Liver (tissue), 9 donors: Measurements from ENCODE around the gene ROMO1. TPM values are rescaled to one million over a fixed set of nuclear protein-coding genes. Genes with fewer than 3 reads are reported as not detected.
"Not testable (repeated sequence)": the region's sequence is repeated elsewhere in the genome, so short reads cannot be mapped to it uniquely, and the experiment has no call there.

Source experiments
- DNase-seq: peaks from one replicate; pipeline ENCODE4 v3.0.0-alpha.2; 2017; ENCODE audit warnings: low spot score
- H3K27ac ChIP-seq, 2 donors: one replicate each; pipeline ENCODE4 v1.7.0; 2013; ENCODE audit warnings: inconsistent platforms in 2 of 2, low read length in 2 of 2, control low read depth in 1 of 2, low read depth in 1 of 2, mild to moderate bottlenecking in 1 of 2
- H3K27me3 ChIP-seq, 4 donors: one replicate each; pipeline versions ENCODE4 v1.6.1 to v1.7.0; 2013; ENCODE audit warnings: low read length in 3 of 4, inconsistent platforms in 1 of 4, mild to moderate bottlenecking in 1 of 4, moderate library complexity in 1 of 4; ENCODE audit not compliant: control insufficient read depth in 4 of 4, insufficient read depth in 4 of 4
- H3K36me3 ChIP-seq, 4 donors: one replicate each; pipeline versions ENCODE4 v1.6.1 to v1.7.0; 2013; ENCODE audit warnings: low read length in 3 of 4, mild to moderate bottlenecking in 3 of 4, low read depth in 1 of 4, moderate library complexity in 1 of 4; ENCODE audit not compliant: control insufficient read depth in 4 of 4, insufficient read depth in 3 of 4
- H3K4me1 ChIP-seq, 4 donors: one replicate each; pipeline versions ENCODE4 v1.6.1 to v1.7.0; 2013; ENCODE audit warnings: low read length in 3 of 4, mild to moderate bottlenecking in 3 of 4, moderate library complexity in 1 of 4; ENCODE audit not compliant: control insufficient read depth in 4 of 4, insufficient read depth in 4 of 4
- H3K4me3 ChIP-seq, 3 donors: one replicate each; pipeline versions ENCODE4 v1.6.1 to v1.7.0; 2013; ENCODE audit warnings: low read length in 3 of 3, control low read depth in 1 of 3, low read depth in 1 of 3, mild to moderate bottlenecking in 1 of 3
- H3K9ac ChIP-seq, 2 donors: one replicate each; pipeline ENCODE4 v1.7.0; 2013; ENCODE audit warnings: low read length in 2 of 2, mild to moderate bottlenecking in 2 of 2, moderate library complexity in 2 of 2, control low read depth in 1 of 2, low read depth in 1 of 2
- H3K9me3 ChIP-seq, 4 donors: one replicate each; pipeline versions ENCODE4 v1.6.1 to v1.7.0; 2013; ENCODE audit warnings: low read length in 3 of 4; ENCODE audit not compliant: control insufficient read depth in 4 of 4
- FOXA1 ChIP-seq: IDR thresholded peaks from 2 replicates; pipeline ENCODE4 v1.6.1; 2016; ENCODE audit warnings: antibody characterized with exemption
- HNF4A ChIP-seq, 2 donors: conservative IDR thresholded peaks; 2 replicates each; pipeline ENCODE4 v1.6.1; 2016; ENCODE audit warnings: antibody characterized with exemption in 2 of 2, mild to moderate bottlenecking in 2 of 2
- HNF4G ChIP-seq: IDR thresholded peaks from 2 replicates; pipeline ENCODE4 v1.6.1; 2016; ENCODE audit warnings: antibody characterized with exemption
- MAX ChIP-seq: IDR thresholded peaks from 2 replicates; pipeline ENCODE4 v1.6.1; 2016; ENCODE audit warnings: antibody characterized with exemption
- NR2F2 ChIP-seq: IDR thresholded peaks from 2 replicates; pipeline ENCODE4 v1.6.1; 2016; ENCODE audit warnings: antibody characterized with exemption
- RAD21 ChIP-seq, 2 donors: IDR thresholded peaks; 2 replicates each; pipeline ENCODE4 v1.6.1; 2016; ENCODE audit warnings: antibody characterized with exemption in 2 of 2, mild to moderate bottlenecking in 2 of 2
- RXRA ChIP-seq, 2 donors: IDR thresholded peaks; 2 replicates each; pipeline ENCODE4 v1.6.1; 2017 to 2018; ENCODE audit warnings: antibody characterized with exemption in 2 of 2, mild to moderate bottlenecking in 1 of 2
- YY1 ChIP-seq: IDR thresholded peaks from 2 replicates; pipeline ENCODE4 v1.6.1; 2016; ENCODE audit warnings: antibody characterized with exemption, mild to moderate bottlenecking
- WGBS: extraction: QIAGEN DNeasy Blood & Tissue Kit; methylation state at CpG from one replicate; pipeline ENCODE4 v1.1.7; 2013; 5-methylcytosine and 5-hydroxymethylcytosine counted together
- polyA plus RNA-seq, 2 donors: library from polyadenylated mRNA; stranded (reverse) in 1 of 2; unstranded in 1 of 2; fragments of 200-250 nt in 1 of 2; fragments of >200 nt in 1 of 2; fragmentation: Nextera tagmentation in 1 of 2; extraction: Ambion mirVana in 1 of 2; gene quantifications; one replicate each; pipeline versions ENCODE4 v1.2.1 to v1.2.3, GENCODE V29; 2013 to 2015
- total RNA-seq, 2 donors: library from RNA; depleted of rRNA; stranded (reverse); fragments of >200 nt; gene quantifications; one replicate each; pipeline ENCODE4 v1.2.3, GENCODE V29; 2014
- TF ChIP-seq, protein P1 (sequence below): IDR thresholded peaks from 2 replicates; pipeline ENCODE4 v1.6.1; 2016; ENCODE audit warnings: antibody characterized with exemption, mild to moderate bottlenecking
- TF ChIP-seq, protein P2 (sequence below): IDR thresholded peaks from 2 replicates; pipeline ENCODE4 v1.6.1; 2016; ENCODE audit warnings: antibody characterized with exemption
- donor health status: healthy.
- donor health status: healthy.
- donor health status: healthy.
- donor health status: healthy.
- donor health status: healthy.

The ROMO1 gene
- total and polyA plus RNA-seq, 4 donors: 68.4 to 359 (median 147) TPM

DNA sequence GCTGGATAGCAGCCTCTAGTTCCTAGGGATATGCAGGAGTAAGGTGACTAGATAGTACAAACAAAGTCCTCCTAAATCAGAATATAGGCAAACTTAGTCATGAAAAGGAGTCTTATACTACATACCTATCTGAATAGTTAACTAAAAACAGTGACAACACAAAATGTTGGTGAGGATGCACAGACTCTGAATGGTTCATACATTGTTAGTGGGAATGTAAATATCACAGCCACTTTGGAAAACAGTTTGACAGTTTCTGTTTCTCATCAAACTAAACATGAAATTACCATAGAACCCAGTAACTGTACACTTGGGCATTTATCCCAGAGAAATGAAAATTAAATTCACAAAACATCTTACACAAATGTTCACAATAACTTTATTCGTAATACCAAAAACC is 17.2 kb upstream of the ROMO1 start:
- no peak overlapping the region for H3K9ac ChIP-seq
- H3K27ac ChIP-seq: no peak overlapping the region
- TF ChIP-seq MAX: no peak
- TF ChIP-seq, protein P1, sequence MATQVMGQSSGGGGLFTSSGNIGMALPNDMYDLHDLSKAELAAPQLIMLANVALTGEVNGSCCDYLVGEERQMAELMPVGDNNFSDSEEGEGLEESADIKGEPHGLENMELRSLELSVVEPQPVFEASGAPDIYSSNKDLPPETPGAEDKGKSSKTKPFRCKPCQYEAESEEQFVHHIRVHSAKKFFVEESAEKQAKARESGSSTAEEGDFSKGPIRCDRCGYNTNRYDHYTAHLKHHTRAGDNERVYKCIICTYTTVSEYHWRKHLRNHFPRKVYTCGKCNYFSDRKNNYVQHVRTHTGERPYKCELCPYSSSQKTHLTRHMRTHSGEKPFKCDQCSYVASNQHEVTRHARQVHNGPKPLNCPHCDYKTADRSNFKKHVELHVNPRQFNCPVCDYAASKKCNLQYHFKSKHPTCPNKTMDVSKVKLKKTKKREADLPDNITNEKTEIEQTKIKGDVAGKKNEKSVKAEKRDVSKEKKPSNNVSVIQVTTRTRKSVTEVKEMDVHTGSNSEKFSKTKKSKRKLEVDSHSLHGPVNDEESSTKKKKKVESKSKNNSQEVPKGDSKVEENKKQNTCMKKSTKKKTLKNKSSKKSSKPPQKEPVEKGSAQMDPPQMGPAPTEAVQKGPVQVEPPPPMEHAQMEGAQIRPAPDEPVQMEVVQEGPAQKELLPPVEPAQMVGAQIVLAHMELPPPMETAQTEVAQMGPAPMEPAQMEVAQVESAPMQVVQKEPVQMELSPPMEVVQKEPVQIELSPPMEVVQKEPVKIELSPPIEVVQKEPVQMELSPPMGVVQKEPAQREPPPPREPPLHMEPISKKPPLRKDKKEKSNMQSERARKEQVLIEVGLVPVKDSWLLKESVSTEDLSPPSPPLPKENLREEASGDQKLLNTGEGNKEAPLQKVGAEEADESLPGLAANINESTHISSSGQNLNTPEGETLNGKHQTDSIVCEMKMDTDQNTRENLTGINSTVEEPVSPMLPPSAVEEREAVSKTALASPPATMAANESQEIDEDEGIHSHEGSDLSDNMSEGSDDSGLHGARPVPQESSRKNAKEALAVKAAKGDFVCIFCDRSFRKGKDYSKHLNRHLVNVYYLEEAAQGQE: no peak
- no peak for TF ChIP-seq FOXA1
- no peak for TF ChIP-seq RAD21 (IDR thresholded peaks at IDR 0.05)
- TF ChIP-seq YY1: no peak
- TF ChIP-seq NR2F2: no peak
- TF ChIP-seq HNF4A (conservative IDR thresholded peaks at IDR 0.05): no peak
- no peak for TF ChIP-seq RXRA (IDR thresholded peaks at IDR 0.05)
- no peak for TF ChIP-seq HNF4G
- TF ChIP-seq, protein P2, sequence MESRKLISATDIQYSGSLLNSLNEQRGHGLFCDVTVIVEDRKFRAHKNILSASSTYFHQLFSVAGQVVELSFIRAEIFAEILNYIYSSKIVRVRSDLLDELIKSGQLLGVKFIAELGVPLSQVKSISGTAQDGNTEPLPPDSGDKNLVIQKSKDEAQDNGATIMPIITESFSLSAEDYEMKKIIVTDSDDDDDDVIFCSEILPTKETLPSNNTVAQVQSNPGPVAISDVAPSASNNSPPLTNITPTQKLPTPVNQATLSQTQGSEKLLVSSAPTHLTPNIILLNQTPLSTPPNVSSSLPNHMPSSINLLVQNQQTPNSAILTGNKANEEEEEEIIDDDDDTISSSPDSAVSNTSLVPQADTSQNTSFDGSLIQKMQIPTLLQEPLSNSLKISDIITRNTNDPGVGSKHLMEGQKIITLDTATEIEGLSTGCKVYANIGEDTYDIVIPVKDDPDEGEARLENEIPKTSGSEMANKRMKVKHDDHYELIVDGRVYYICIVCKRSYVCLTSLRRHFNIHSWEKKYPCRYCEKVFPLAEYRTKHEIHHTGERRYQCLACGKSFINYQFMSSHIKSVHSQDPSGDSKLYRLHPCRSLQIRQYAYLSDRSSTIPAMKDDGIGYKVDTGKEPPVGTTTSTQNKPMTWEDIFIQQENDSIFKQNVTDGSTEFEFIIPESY: no peak
- H3K9me3 ChIP-seq: no peaks in the 10 kb centered on the region
- H3K4me3 ChIP-seq: no peak overlapping the region
- H3K27me3 ChIP-seq: no peaks in the 10 kb centered on the region
- no peak for DNase-seq
- H3K36me3 ChIP-seq: peaks cover 3 to 20% (median 11%) of the 10 kb centered on the region in 4 donors
- WGBS: 44% methylated on average over 1 of the region's 1 CpG
- H3K4me1 ChIP-seq: no peaks in the 10 kb centered on the region

GRCh38 chr20:35685368-35685767 is 13.8 kb upstream of the ROMO1 start:
- DNase-seq, H3K9ac ChIP-seq, H3K27ac ChIP-seq, H3K4me1 ChIP-seq, H3K9me3 ChIP-seq, H3K4me3 ChIP-seq, H3K27me3 ChIP-seq: not testable (repeated sequence)
- peaks cover 5 to 26% (median 12%) of the 10 kb centered on the region in 4 donors for H3K36me3 ChIP-seq
- 98% methylated on average over 9 of the region's 9 CpGs for WGBS

GRCh38 chr20:35686872-35687271 is 12.3 kb upstream of the ROMO1 start:
- 89% methylated on average over 11 of the region's 11 CpGs for WGBS

More at GRCh38 chr20:35686872-35687271, 12.3 kb upstream of the ROMO1 start:
- H3K9ac ChIP-seq, H3K9me3 ChIP-seq, H3K4me3 ChIP-seq, H3K27ac ChIP-seq, DNase-seq, H3K27me3 ChIP-seq: not testable (repeated sequence)
- Histone ChIP-seq H3K4me1 (peaks cover 0 to 12% (median 7%) of the 10 kb centered on the region in 4 donors), H3K36me3 (peaks cover 5 to 16% (median 9%) of the 10 kb centered on the region in 4 donors)
- peak in 1 of 2 donors; percentile 33 for TF ChIP-seq RAD21 (IDR thresholded peaks at IDR 0.05)
